ENCODE results near the gene CPED1. TPM values are rescaled to one million over a fixed set of nuclear protein-coding genes. Genes with fewer than 3 reads are reported as not detected.

The CPED1 gene
- total RNA-seq, 1 experiment from 2014 or later, result 0.44 TPM

DNA sequence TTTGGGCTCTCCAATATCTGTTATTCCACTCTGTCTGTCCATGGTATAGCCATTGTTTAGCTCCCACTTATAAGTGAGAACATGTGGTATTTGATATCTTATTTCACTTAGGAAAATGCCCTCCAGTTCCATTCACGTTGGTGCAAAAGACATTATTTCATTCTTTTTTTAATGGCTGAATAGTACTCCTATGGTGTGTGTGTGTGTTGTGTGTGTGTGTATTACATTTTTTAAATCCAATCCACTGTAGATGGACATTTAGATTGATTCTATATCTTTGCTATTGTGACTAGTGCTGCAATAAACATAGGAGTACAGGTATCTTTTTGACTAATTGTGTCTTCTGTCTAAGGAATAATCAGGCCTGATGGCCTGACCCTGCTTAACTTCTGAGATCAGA, 7.4 kb upstream of the CPED1 start:
- H3K4me1 Mint-ChIP-seq, result peaks cover 3% of the 10 kb centered on the region; the same call in 1 of the 2 replicates
- POLR2A ChIA-PET, result no interaction called here
- TF ChIP-seq ZNF423 (CRISPR knock-in tag; IDR thresholded peaks at IDR 0.05) (no peak), GABPB1 (CRISPR knock-in tag; IDR thresholded peaks at IDR 0.05) (no peak), ESRRA (CRISPR knock-in tag; IDR thresholded peaks at IDR 0.05; ENCODE audit: borderline replicate concordance) (no peak), FOXJ3 (CRISPR knock-in tag; IDR thresholded peaks at IDR 0.05; ENCODE audit: borderline replicate concordance) (no peak), SMAD3 (CRISPR knock-in tag; IDR thresholded peaks at IDR 0.05; ENCODE audit: borderline replicate concordance) (no peak), NFE2L1 (CRISPR knock-in tag; IDR thresholded peaks at IDR 0.05) (no peak), CBFB (CRISPR knock-in tag; IDR thresholded peaks at IDR 0.05; ENCODE audit: low read depth) (no peak)
- TF ChIP-seq, protein P1, sequence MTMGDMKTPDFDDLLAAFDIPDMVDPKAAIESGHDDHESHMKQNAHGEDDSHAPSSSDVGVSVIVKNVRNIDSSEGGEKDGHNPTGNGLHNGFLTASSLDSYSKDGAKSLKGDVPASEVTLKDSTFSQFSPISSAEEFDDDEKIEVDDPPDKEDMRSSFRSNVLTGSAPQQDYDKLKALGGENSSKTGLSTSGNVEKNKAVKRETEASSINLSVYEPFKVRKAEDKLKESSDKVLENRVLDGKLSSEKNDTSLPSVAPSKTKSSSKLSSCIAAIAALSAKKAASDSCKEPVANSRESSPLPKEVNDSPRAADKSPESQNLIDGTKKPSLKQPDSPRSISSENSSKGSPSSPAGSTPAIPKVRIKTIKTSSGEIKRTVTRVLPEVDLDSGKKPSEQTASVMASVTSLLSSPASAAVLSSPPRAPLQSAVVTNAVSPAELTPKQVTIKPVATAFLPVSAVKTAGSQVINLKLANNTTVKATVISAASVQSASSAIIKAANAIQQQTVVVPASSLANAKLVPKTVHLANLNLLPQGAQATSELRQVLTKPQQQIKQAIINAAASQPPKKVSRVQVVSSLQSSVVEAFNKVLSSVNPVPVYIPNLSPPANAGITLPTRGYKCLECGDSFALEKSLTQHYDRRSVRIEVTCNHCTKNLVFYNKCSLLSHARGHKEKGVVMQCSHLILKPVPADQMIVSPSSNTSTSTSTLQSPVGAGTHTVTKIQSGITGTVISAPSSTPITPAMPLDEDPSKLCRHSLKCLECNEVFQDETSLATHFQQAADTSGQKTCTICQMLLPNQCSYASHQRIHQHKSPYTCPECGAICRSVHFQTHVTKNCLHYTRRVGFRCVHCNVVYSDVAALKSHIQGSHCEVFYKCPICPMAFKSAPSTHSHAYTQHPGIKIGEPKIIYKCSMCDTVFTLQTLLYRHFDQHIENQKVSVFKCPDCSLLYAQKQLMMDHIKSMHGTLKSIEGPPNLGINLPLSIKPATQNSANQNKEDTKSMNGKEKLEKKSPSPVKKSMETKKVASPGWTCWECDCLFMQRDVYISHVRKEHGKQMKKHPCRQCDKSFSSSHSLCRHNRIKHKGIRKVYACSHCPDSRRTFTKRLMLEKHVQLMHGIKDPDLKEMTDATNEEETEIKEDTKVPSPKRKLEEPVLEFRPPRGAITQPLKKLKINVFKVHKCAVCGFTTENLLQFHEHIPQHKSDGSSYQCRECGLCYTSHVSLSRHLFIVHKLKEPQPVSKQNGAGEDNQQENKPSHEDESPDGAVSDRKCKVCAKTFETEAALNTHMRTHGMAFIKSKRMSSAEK (CRISPR knock-in tag; IDR thresholded peaks at IDR 0.05; ENCODE audit: borderline replicate concordance), result no peak
- TF ChIP-seq, protein P2, sequence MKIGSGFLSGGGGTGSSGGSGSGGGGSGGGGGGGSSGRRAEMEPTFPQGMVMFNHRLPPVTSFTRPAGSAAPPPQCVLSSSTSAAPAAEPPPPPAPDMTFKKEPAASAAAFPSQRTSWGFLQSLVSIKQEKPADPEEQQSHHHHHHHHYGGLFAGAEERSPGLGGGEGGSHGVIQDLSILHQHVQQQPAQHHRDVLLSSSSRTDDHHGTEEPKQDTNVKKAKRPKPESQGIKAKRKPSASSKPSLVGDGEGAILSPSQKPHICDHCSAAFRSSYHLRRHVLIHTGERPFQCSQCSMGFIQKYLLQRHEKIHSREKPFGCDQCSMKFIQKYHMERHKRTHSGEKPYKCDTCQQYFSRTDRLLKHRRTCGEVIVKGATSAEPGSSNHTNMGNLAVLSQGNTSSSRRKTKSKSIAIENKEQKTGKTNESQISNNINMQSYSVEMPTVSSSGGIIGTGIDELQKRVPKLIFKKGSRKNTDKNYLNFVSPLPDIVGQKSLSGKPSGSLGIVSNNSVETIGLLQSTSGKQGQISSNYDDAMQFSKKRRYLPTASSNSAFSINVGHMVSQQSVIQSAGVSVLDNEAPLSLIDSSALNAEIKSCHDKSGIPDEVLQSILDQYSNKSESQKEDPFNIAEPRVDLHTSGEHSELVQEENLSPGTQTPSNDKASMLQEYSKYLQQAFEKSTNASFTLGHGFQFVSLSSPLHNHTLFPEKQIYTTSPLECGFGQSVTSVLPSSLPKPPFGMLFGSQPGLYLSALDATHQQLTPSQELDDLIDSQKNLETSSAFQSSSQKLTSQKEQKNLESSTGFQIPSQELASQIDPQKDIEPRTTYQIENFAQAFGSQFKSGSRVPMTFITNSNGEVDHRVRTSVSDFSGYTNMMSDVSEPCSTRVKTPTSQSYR (CRISPR knock-in tag; IDR thresholded peaks at IDR 0.05), result no peak
- TF ChIP-seq, protein P3, sequence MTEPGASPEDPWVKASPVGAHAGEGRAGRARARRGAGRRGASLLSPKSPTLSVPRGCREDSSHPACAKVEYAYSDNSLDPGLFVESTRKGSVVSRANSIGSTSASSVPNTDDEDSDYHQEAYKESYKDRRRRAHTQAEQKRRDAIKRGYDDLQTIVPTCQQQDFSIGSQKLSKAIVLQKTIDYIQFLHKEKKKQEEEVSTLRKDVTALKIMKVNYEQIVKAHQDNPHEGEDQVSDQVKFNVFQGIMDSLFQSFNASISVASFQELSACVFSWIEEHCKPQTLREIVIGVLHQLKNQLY (CRISPR knock-in tag; IDR thresholded peaks at IDR 0.05), result no peak
- TF ChIP-seq, protein P4, sequence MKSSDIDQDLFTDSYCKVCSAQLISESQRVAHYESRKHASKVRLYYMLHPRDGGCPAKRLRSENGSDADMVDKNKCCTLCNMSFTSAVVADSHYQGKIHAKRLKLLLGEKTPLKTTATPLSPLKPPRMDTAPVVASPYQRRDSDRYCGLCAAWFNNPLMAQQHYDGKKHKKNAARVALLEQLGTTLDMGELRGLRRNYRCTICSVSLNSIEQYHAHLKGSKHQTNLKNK (CRISPR knock-in tag; IDR thresholded peaks at IDR 0.05), result no peak
- no peak overlapping the region for H3K27ac Mint-ChIP-seq
- H3K36me3 Mint-ChIP-seq, result no peaks in the 10 kb centered on the region
- no peak for DNase-seq (ENCODE audit: low spot score)
- H3K27me3 Mint-ChIP-seq (ENCODE audit: low read depth), result no peaks in the 10 kb centered on the region
- H3K4me3 Mint-ChIP-seq, result no peak overlapping the region
- CTCF ChIA-PET, result no interaction called here
- no peak for ATAC-seq
- no peaks in the 10 kb centered on the region for H3K9me3 Mint-ChIP-seq

DNA sequence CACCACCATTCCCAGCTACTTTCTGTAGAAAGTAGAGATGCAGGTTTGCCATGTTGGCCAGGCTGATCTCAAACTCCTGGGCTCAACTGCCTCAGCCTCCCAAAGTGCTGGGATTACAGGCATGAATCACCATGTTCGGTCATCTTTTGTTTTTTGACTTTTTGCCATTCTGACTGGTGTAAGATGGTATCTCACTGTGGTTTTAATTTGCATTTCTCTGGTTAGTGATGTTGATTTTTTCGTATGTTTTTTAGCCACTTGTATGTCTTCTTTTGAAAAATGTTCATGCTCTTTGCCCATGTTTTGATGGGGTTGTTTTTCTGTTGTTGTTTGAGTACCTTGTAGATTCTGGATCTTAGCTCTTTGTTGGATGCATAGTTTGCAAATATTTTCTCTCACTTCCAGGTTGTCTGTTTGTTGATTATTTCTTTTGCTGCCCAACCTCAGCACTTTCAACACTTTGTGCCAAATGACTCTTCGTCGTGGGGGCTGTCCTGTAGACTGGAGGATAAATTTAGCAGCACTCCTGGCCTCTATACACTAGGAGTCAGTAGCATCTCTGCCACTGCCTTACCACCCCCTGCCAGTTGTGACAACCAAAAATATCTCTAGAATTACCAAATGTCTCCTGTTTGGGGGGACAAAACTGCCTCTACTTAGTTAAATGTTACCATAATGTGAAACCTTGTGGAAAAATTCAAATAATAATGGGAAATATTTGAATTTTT, 6.5 kb upstream of the CPED1 start:
- H3K27me3 Mint-ChIP-seq (ENCODE audit: low read depth), result no peaks in the 10 kb centered on the region
- peaks cover 3% of the 10 kb centered on the region; the same call in 1 of the 2 replicates for H3K4me1 Mint-ChIP-seq
- DNase-seq (ENCODE audit: low spot score) (no peak), ATAC-seq (peak; percentile 79)
- 0 out of 2 replicates have a peak overlapping the region, but pooled peaks have one; percentile 8 for H3K27ac Mint-ChIP-seq
- H3K4me3 Mint-ChIP-seq, result no peak overlapping the region
- TF ChIP-seq, protein P5, sequence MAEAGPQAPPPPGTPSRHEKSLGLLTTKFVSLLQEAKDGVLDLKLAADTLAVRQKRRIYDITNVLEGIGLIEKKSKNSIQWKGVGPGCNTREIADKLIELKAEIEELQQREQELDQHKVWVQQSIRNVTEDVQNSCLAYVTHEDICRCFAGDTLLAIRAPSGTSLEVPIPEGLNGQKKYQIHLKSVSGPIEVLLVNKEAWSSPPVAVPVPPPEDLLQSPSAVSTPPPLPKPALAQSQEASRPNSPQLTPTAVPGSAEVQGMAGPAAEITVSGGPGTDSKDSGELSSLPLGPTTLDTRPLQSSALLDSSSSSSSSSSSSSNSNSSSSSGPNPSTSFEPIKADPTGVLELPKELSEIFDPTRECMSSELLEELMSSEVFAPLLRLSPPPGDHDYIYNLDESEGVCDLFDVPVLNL (CRISPR knock-in tag; IDR thresholded peaks at IDR 0.05; ENCODE audit: borderline replicate concordance, low read depth), result no peak
- TF ChIP-seq CREM (CRISPR knock-in tag; IDR thresholded peaks at IDR 0.05), result no peak
- TF ChIP-seq, protein P6, sequence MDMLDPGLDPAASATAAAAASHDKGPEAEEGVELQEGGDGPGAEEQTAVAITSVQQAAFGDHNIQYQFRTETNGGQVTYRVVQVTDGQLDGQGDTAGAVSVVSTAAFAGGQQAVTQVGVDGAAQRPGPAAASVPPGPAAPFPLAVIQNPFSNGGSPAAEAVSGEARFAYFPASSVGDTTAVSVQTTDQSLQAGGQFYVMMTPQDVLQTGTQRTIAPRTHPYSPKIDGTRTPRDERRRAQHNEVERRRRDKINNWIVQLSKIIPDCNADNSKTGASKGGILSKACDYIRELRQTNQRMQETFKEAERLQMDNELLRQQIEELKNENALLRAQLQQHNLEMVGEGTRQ (CRISPR knock-in tag; IDR thresholded peaks at IDR 0.05), result no peak
- no peak for TF ChIP-seq ESRRA (CRISPR knock-in tag; IDR thresholded peaks at IDR 0.05; ENCODE audit: borderline replicate concordance)
- no peak for TF ChIP-seq FOXK1 (CRISPR knock-in tag; IDR thresholded peaks at IDR 0.05)
- TF ChIP-seq, protein P7, sequence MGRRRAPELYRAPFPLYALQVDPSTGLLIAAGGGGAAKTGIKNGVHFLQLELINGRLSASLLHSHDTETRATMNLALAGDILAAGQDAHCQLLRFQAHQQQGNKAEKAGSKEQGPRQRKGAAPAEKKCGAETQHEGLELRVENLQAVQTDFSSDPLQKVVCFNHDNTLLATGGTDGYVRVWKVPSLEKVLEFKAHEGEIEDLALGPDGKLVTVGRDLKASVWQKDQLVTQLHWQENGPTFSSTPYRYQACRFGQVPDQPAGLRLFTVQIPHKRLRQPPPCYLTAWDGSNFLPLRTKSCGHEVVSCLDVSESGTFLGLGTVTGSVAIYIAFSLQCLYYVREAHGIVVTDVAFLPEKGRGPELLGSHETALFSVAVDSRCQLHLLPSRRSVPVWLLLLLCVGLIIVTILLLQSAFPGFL (CRISPR knock-in tag; IDR thresholded peaks at IDR 0.05; ENCODE audit: borderline replicate concordance), result no peak
- no peak for TF ChIP-seq SMAD4 (CRISPR knock-in tag; IDR thresholded peaks at IDR 0.05)
- no peak for TF ChIP-seq ZBTB21 (CRISPR knock-in tag; IDR thresholded peaks at IDR 0.05; ENCODE audit: borderline replicate concordance)
- no peak for TF ChIP-seq NFATC4 (CRISPR knock-in tag; IDR thresholded peaks at IDR 0.05)
- TF ChIP-seq JUN (CRISPR knock-in tag; IDR thresholded peaks at IDR 0.05), result no peak
- TF ChIP-seq GRHL2 (CRISPR knock-in tag; IDR thresholded peaks at IDR 0.05; ENCODE audit: insufficient replicate concordance, severe bottlenecking), result no peak
- TF ChIP-seq NFE2L1 (CRISPR knock-in tag; IDR thresholded peaks at IDR 0.05), result no peak
- POLR2A ChIA-PET, result no interaction called here
- H3K9me3 Mint-ChIP-seq, result no peaks in the 10 kb centered on the region
- CTCF ChIA-PET, result no interaction called here
- H3K36me3 Mint-ChIP-seq, result no peaks in the 10 kb centered on the region

All from WTC11 (cell line).